HG02571 (cell line): ENCODE results near the gene KIAA0513.

Source experiments
- ATAC-seq: cut with Tn5 transposase; IDR thresholded peaks from one replicate; pipeline ENCODE4 v1.9.1; 2021; ENCODE audit warnings: mild to moderate bottlenecking, moderate library complexity; ENCODE audit not compliant: unreplicated experiment

Gene KIAA0513

DNA sequence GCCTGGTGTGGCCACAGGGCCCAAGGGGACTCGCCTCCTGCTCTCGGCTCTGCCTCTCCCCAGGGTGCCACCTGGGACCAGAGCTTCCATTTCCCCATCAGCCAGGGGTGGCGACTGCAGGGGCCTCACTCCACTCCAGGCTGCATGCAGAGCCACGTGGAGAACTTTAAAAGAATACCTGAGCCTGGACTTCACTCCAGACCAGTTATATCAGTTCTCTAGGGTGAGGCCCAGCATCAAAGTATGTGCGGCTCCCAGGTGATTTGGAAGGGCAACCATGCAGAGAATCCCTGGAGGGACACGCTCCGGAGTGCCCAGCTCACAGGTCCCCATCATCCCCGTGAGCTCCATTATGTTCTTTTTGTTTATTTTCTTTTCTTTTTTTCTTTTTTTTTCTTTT is 39.8 kb downstream of the KIAA0513 start:
- no peak for ATAC-seq

DNA sequence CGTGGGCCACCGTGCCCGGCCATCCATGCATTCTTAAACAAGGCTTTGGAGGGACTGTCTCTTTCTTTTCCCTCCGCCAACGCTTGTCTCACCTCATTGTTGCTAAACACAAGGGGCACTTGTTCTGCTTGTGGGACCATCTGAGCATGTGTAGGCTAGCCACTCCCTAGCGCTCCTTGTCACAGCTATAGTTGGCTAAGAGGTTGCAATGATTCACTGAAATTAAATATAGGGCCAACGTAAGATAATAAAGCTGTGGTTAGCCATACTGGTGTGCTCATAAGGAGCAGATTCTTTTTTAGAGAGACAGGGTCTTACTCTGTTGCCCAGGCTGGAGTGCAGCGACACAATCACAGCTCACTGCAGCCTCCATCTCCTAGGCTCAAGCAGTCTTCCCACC is 41.2 kb downstream of the KIAA0513 start:
- no peak for ATAC-seq

DNA sequence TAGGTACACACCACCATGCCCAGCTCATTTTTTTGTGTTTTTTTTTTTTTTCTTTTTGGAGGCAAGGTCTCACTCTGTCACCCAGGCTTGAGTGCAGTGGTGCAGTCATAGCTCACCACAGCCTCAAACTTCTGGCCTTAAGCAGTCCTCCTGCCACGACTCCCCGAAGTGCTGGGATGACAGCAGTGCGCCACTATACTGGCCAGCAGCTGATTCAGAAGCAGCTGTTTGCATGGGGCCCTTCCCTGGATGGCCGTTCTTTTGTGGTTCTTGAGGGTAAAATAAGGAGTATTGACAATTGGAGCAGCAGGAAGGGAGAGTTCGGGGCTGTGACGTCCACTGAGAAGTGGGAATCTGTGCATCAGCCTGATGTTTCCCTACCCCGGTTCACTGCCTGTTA is 41.6 kb downstream of the KIAA0513 start:
- ATAC-seq: no peak

DNA sequence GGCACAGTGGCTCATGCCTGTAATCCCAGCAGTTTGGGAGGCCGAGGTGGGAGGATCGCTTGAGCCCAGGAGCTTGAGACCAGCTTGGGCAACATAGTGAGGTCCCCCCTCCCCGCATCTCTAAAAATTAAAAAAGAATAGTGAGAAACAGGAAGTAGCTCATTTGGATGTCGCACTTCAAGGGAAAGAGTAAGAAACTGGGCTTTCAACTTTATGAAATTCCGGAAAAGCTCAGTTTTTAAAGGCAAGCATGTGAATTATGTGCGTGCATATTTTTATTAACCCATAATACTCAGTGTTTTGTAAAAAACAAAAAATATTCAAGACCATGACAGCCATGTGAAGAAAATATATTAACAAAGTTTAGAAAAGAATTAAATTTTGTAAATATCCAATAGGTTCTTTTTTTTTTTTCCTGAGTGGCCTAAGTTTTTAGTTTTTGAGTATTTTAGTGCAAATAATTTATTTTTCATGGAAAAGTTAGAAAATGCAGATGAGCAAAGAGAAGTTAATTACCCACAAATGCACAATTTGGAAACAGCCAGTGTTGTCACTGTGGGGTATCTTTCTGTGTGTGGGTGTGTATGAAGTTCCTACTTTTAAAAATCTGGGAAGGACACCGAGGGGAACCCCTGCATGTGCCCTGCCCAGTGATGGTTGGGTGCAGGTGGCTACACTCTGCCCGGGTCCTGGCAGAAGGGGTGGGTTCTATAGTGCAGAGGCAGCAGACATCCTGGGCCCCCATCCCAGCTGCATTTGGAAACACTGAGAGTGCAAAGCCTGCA is 44.7 kb downstream of the KIAA0513 start:
- no peak for ATAC-seq

DNA sequence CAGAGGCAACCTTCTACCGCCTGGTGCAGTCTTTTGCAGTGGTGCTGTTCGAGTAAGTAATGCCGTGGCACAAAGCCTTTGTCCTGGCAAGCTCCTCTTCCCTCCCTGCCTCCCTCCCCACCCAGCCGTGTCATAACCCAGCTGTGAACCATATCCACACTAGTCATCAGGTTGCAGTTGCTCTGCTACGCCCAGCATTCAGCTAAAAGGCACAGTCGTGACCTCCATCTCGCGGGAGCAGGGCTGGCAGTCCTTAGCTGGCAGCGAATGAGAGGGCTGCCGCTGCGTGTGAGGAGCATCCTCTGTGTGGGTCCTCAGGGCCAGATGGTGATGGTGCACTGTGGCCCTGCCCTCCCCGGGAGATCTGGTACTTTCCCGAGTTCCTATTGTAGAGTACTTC is 45.4 kb downstream of the KIAA0513 start:
- no peak for ATAC-seq

DNA sequence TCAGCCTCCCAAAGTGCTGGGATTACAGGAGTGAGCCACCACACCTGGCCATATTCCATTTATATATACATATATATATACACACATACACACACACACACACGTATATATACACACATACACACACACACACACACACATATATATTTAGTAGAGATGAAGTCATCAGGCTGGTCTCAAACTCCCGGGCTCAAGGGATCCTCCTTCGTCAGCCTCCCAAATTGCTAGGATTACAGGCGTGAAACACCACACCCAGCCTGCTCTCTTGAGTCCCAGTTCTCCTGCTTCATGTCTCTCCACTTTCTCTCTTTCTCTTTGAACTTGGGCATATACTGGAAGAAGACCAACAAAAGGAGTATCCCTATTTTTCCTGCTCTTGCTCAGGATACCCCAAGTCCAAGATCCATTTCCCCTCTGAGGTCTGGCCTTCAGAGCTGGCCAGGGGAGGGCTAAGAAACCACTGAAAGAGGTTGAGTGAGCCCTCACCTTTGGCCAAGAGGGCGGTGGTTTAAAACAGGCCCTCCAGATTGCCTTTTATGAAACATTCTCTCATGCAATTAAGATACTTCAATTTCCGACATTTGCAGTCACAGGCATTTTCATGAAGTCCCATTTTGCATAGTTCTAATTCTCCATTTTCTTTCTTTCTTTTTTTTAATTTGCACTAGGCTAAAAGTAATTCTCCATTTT is 46.8 kb downstream of the KIAA0513 start:
- ATAC-seq: no peak

DNA sequence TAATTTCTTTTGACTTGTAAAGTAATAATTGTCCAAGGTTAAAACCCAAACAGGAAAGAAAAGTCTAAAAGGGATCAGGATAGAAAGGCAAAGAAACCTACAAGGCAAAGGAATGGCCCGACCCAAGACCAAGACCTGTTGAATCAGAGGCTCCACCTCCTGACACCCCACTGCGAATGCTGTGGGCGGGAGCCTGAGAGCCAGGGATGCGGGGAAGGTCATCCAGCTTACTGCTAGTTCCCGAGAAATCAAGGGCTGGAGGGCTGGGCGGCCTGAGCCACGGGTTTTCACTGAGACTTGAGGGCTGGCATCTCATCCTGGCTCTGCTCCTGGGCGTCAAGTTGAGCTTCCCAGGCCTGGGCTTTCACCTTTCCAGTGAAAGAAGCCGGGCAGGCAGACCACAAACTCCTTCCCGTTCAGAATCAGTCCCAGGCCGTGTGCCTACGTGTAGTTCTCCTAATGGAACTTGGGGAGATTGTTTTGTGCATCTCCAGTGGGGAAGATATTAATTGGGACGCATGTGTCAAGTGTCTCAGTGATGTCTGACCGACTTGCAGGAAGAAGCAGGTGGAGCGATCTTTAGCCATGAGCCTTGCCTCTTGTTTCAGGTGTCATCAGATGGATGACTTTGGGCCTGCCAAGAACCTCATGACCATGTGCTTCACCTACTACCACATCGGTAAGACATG is 47.8 kb downstream of the KIAA0513 start:
- no peak for ATAC-seq

DNA sequence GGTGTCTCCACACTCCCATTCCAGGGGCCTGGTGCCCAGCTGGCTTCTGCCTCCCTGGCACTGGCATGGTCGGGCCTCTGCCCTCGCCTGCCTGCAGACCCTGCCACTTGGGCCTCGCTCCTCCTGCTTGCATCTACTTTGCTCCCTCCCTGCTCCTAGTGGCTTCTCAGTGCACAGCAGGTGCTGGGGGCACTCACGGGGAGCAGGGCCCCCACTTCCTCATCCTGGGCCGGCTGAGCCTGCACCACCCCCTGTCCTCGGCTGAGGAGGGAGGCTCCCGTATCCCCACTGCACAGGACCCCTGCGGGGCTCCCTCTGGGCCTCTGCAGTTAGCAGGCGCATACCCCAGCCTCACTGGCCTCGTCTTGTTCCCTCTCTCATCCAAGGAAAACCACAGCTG is 49.4 kb downstream of the KIAA0513 start:
- ATAC-seq: no peak

DNA sequence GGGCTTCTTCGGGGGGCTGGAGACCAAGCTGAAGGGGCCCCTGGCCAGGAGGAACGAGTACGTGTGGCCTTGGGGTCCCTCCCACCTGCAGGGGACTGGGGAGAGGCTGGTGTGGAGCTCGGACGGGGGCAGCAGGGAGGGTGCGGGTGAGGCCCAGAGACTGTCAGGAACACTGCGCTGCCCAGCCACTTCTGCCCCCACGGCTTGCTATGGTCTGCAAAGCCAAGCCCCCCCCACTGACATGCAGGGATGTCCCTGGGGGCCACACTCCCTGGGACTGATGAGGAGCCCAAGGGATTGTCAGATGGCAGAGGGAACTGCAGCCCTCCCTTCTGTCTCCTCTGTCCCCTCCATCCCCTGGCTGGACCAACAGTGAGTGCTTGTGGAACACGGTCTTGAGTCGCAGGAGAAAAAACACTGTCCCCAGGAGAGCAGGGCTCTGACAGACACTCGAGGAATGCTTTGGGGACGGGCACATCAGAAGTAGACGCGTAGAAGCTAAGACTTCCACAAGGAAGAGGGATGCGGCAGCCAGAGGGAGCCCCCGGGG is 50.1 kb downstream of the KIAA0513 start:
- ATAC-seq: no peak

DNA sequence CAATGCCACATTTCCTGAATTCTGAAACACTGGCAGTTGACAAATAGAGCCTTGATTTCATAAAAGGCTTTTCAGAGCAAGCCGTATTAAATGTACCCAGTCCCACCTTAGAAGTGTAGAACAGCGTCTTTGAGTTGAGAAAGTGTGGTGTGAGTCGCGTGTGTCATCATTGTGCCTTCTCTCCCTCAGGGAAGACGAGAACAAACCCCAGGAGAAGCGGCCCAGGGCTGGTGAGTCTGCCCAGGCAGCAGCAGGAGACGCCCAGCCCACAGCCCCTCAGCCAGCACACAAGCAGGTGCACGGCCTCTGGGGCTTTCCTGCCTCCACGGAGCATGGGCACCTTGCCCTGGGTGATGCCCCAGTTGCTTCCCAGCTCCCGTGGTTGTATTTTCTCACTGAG is 50.6 kb downstream of the KIAA0513 start:
- ATAC-seq: no peak

DNA sequence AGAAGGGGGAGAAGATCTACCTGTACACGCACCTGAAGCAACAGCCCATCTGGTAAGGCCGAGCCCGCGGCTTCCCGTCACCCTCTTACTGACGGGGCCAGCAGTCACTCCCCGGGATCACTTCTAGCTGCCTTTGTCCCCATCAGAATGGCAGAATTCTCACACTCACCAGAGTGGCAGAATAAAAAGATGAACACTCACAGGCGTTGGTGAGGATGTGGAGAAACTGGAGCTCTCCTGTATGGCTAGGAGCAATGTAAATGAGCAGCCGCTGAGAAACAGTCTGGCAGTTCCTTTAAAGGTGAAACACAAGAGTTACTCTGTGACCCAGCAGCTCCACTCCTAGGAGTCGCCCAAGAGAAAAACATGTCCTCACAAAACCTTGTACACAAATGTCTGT is 51.4 kb downstream of the KIAA0513 start:
- ATAC-seq: no peak

DNA sequence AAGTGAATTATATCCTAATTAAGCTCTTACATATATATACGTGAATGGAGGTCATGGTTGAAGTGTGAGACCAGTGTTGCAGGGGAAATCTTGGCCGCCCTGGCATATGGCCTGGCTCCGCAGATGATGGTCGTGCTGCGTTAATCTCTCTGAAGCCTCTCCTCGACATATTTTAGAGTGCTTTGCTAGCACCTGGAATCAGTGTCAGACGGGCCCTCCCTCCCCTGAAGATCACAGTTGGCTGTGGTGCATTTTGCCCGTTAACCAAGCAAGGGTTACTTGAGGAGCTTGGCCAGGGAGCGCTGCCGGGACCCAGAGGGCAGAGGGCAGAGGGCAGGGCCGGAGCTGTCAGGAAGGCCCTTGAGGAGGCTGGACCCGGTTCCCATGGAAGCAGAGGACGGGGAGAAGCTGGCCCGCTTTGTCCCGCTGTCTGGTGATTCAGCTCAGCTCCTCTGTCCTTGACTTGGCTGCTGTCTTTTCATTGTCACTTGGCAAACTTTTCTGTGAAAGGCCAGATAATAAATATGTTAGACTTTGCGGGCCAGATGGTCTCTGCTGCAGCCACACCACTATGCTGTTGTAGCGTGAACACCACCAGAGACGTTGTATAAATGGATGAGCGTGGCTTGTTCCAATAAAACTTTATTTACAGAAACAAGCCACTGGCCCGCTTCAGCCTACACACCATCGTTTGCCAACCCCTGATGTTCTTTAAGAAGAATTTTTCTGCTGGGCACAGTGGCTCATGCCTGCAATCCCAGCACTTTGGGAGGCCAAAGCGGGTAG is 52.4 kb downstream of the KIAA0513 start:
- ATAC-seq: no peak

DNA sequence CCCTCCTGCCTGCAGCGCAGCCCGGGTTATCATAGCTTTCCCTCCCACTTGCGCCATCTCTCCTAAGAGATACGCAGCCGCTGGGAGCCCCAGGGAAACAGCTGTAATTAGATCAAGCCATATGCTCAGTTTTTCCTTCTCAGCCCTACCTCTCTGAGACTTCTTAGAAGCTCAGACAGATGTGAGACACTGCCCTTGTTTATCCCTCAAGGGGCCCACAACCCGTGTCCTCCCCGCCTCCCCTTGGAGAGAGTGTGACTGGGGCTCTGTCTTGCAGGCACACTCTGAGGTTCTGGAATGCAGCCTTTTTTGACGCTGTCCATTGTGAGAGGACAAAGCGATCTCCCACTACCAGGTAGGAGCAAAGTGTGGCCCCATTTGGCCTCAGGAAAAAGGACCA is 53.4 kb downstream of the KIAA0513 start:
- no peak for ATAC-seq

DNA sequence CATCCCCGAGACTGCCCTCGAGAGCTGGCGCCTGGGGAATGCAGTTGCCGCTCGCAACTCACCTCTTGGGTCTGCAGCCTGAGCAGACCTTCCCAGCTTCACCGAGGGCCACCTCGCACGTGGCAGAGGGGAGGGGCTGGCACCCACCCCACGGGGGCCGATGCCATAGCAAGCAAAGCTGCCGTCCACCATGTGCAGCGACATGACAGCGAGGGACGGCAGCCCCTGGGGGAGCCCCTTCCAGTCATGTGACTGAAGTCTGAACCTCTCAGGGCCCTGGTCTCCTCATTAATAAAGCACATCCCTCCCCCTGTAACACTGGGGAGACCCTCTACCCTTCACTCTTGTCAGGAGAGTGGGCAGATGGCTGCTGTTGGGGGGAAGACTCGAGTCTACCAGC is 54.2 kb downstream of the KIAA0513 start:
- ATAC-seq: no peak

DNA sequence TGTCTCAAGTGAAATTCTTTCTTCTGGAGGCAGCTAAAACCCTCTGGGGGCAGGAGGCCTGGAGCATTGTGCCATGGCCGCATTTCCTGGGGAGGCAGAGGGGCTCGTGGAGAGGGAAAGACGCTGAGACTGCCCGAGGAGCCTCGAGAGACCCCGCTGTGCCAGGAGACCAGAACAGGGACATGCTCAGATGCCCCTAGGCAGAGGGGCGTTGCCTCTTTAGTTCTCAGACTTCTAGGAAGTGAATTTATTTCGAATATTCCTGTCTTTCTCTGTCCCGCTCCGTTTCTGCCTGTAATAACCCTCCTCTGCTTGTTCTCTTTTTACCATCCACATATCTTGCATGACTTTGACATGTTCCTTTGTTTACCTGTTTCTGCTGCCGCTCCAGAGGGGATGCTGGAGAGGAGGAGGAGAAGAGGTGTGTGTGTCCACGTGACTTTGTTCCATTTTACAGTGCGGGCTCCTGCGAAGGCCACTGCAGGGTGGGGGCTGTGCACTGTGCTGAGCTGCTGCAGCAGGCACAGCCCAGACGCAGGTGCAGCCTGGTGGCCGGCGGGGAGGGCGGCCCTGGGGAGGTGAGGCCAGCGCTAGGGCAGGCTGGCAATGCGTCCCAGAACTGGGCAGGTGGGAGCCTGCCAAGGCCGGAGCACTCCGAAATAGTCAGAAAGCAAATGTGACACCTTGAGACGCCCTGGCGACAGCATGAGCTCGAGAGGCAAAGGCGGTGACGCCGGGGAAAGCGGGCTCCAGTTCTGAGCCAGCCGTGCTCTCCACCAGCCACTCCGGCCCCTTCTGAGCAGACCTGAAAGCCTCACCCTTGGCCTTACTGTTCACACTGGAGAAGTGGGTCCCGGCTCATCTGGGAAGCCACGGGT is 54.8 kb downstream of the KIAA0513 start:
- ATAC-seq: no peak

DNA sequence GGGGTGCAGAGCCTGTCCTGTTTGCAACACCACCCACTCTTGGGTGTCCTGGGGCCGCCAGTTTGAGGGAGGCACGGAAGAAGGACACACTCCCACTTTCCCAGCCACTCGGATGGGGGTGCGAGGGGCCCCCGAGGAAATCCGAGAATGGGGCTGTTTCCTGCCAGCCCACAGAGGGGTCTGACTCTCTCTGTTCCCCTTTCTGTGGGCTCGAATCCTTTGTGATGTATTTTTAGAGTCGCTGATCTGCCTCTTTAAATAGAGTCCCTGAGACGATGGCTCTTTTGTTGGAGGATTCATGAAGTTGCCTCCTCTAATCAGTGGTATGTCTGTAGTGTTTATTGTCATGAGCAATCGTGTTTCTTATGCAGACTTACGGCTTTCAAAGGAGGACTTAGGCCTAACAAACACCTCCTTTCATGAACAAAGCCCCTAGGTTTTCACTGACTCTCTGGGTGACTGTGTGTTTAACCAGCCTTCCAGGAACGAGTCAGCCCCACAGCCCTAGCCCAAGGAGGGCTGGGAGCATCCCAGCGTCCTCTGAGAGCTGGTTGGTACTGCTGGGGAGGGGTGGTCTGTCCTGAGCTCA is 55.5 kb downstream of the KIAA0513 start:
- ATAC-seq: no peak

DNA sequence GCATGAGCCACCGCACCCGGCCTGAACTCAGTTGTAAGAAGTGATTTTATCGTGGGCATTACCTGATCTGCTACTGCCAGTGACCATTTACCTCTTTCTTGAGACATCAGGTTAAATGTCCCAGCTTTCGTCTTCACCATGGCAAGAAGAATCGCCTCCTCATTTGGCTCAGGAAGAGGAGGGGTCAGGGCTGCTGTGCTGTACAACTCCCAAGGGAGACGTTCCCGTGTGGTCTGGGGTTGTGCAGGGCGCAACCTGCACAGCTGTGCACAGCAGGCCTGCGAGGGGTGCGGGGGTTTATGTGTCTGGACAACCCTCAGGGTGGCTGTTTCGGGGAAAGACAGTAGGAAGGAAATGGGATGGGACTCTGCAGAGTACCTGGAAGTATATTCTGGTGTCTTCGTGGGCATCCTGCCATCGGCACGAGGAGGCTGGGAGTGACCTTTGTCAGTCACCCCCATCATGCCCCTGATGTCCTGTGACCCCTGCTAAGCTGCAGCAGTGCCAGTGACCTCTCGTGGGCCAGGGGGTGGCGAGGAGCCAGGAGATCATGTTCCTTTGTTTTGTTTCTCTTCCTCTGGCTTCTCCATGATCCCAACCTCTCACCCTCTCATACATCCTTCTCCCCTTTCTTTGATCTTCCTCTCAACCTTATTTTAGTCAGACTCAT is 57.4 kb downstream of the KIAA0513 start:
- no peak for ATAC-seq

DNA sequence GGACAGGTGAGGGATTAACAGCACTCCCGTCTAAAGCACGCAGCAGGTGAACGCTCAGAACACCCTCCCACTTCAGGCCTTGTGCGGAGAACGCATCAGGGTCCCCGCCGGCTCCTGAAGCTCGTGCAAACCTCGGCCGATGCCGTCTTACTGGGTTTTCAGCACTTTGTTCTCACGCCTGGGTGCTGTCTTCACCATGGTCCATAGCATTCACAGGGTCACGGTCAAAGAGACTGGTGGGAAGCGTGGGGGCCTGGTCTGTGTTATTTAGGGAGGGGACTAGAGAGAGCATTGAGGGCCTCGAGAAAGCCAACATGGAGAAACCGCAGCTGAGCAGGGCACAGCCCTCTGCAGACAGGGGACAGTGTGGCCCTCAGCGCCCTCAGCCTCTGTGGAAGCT is 58.1 kb downstream of the KIAA0513 start:
- no peak for ATAC-seq
